K562 (cell line): ENCODE data around the gene IPCEF1. TPM values are rescaled to one million over a fixed set of nuclear protein-coding genes. Genes with fewer than 3 reads are reported as not detected.
A peak's percentile ranks its signal among the peaks of the same experiment; 100 is the strongest.

Experiments used
- ATAC-seq: fragments of 200-7000 bp; cut with Tn5 transposase; 3 replicates; pipeline ENCODE4 v1.9.1; 2020; ENCODE audit warnings: moderate library complexity
- BruUV-seq: library from RNA; stranded (reverse); fragments of 400-500 nt; replicated peaks from 2 replicates; lab custom pipeline; 2021; lab: Mats Ljungman, UMichigan
- CTCF ChIA-PET: fragments of 300-600 bp; formaldehyde crosslinking; extraction: SDS; loops from one replicate; lab custom pipeline; 2021; ENCODE audit warnings: low intra/inter-chr PET ratio; lab: Yijun Ruan, JAX
- POLR2A ChIA-PET: fragments of 300-600, 350-650 bp; sonication (Branson Sonifier 250); formaldehyde crosslinking; extraction: SDS; loops from one replicate; lab custom pipeline; 2021; ENCODE audit warnings: antibody characterized with exemption, inconsistent platforms; lab: Yijun Ruan, JAX
- DNase-seq, 4 experiments: peaks; one replicate each; pipeline versions ENCODE4 v3.0.0 to v3.0.0-alpha.2; 2011 to 2018; ENCODE audit warnings: low spot score in 3 of 4, mixed read lengths in 3 of 4; ENCODE audit errors: extremely low read depth in 1 of 4
- FAIRE-seq: peaks from 2 replicates; lab custom pipeline; 2011; peaks lifted over from hg19 to GRCh38; lab: Jason Lieb, UNC
- H2AFZ ChIP-seq: 2 replicates; pipeline ENCODE4 v1.6.0; 2011; ENCODE audit warnings: low read depth, low read length, control low read depth, inconsistent platforms
- H3K27ac ChIP-seq: fragments of 200-600 bp; 3 replicates; pipeline ENCODE4 v1.8.0; 2011; ENCODE audit warnings: low read depth, mild to moderate bottlenecking, control low read depth, inconsistent platforms, low read length, moderate library complexity, mixed read lengths; ENCODE audit errors: extremely low read depth
- H3K27me3 ChIP-seq, 2 experiments: fragments of 300-600 bp in 1 of 2; 2 replicates in 1 of 2; 3 replicates in 1 of 2; pipeline versions ENCODE4 v1.6.0 to v1.8.0; 2011; ENCODE audit warnings: inconsistent platforms in 2 of 2, low read length in 2 of 2, mild to moderate bottlenecking in 1 of 2, mixed read lengths in 1 of 2, moderate library complexity in 1 of 2; ENCODE audit not compliant: control insufficient read depth in 2 of 2, insufficient read depth in 2 of 2
- H3K36me3 ChIP-seq: fragments of 300-600 bp; 3 replicates; pipeline ENCODE4 v1.8.0; 2011; ENCODE audit warnings: mild to moderate bottlenecking, low read length, inconsistent platforms; ENCODE audit not compliant: control insufficient read depth, insufficient read depth
- H3K4me1 ChIP-seq, 2 experiments: fragments of 200-600 bp in 1 of 2; replicated peaks in 1 of 2; 2 replicates in 1 of 2; 3 replicates in 1 of 2; pipeline versions ENCODE4 v1.5.1 to v1.8.0; 2011; ENCODE audit warnings: inconsistent platforms in 2 of 2, low read length in 2 of 2, mild to moderate bottlenecking in 1 of 2, mixed read lengths in 1 of 2, moderate library complexity in 1 of 2; ENCODE audit not compliant: control insufficient read depth in 2 of 2, insufficient read depth in 2 of 2
- H3K4me2 ChIP-seq: 2 replicates; pipeline ENCODE4 v1.6.1; 2011; ENCODE audit warnings: low read length, control low read depth, inconsistent platforms, mixed read lengths; ENCODE audit not compliant: insufficient read depth
- H3K4me3 ChIP-seq: fragments of 200-600 bp; sonication (generic), shearing (Covaris generic); 2 replicates; pipeline ENCODE4 v1.5.1; 2016; ENCODE audit warnings: control low read depth, inconsistent platforms
- H3K79me2 ChIP-seq: fragments of 200-600 bp; 3 replicates; pipeline ENCODE4 v1.8.0; 2011; ENCODE audit warnings: low read length, inconsistent platforms; ENCODE audit not compliant: control insufficient read depth, insufficient read depth
- H3K9ac ChIP-seq, 2 experiments: 2 replicates each; pipeline versions ENCODE4 v1.6.0 to v1.6.1; 2011; ENCODE audit warnings: low read depth in 2 of 2, low read length in 2 of 2, control low read depth in 1 of 2, inconsistent platforms in 1 of 2, mild to moderate bottlenecking in 1 of 2, mixed read lengths in 1 of 2; ENCODE audit not compliant: insufficient read depth in 1 of 2
- H3K9me1 ChIP-seq: one replicate; pipeline ENCODE4 v1.6.0; 2011; ENCODE audit warnings: inconsistent platforms, mild to moderate bottlenecking, low read length, moderate library complexity; ENCODE audit not compliant: control insufficient read depth, insufficient read depth
- H3K9me3 ChIP-seq: replicated peaks from 2 replicates; pipeline ENCODE4 v1.5.1; 2011; ENCODE audit warnings: low read depth, low read length, inconsistent platforms; ENCODE audit not compliant: control insufficient read depth, insufficient read depth
- H4K20me1 ChIP-seq: replicated peaks from 2 replicates; pipeline ENCODE4 v1.6.1; 2011; ENCODE audit warnings: low read length, inconsistent platforms, mixed read lengths; ENCODE audit not compliant: control insufficient read depth, insufficient read depth
- ATF1 ChIP-seq, 2 experiments: fragments of 450-650 bp in 1 of 2; IDR thresholded peaks; 2 replicates each; pipeline ENCODE4 v1.6.1; 2016; ENCODE audit warnings: missing compliant biosample characterization in 1 of 2, missing genetic modification characterization in 1 of 2
- ATF4 ChIP-seq: fragments of 450-650 bp; formaldehyde crosslinking; IDR thresholded peaks from 2 replicates; pipeline ENCODE4 v1.4.0; 2022; ENCODE audit warnings: mild to moderate bottlenecking, moderate library complexity
- EP400 ChIP-seq: fragments of 450-650 bp; IDR thresholded peaks from 2 replicates; pipeline ENCODE4 v1.6.1; 2017; ENCODE audit warnings: antibody characterized with exemption, mild to moderate bottlenecking, moderate library complexity
- ETS2 ChIP-seq: IDR thresholded peaks from 2 replicates; pipeline ENCODE4 v1.6.1; 2016; ENCODE audit warnings: borderline replicate concordance, missing genetic modification characterization, mild to moderate bottlenecking, moderate library complexity, missing compliant biosample characterization; ENCODE audit not compliant: poor library complexity, severe bottlenecking
- HMGN3 ChIP-seq: IDR thresholded peaks from 2 replicates; pipeline ENCODE4 v1.6.1; 2011; ENCODE audit warnings: borderline replicate concordance, low read depth, mild to moderate bottlenecking, mixed read lengths, low read length; ENCODE audit not compliant: insufficient read length; ENCODE audit errors: extremely low read depth
- LARP7 ChIP-seq: fragments of 450-650 bp; IDR thresholded peaks from 2 replicates; pipeline ENCODE4 v1.6.1; 2016
- MAFF ChIP-seq: IDR thresholded peaks from 2 replicates; pipeline ENCODE4 v1.6.1; 2012; ENCODE audit warnings: low read length, improper control_type of control experiment
- SAP30 ChIP-seq: fragments of 200-600 bp; sonication (generic); IDR thresholded peaks from 2 replicates; pipeline ENCODE4 v1.6.1; 2012; ENCODE audit warnings: borderline replicate concordance, low read depth, mild to moderate bottlenecking, moderate library complexity, low read length, control low read depth, inconsistent platforms; ENCODE audit not compliant: insufficient read depth, poor library complexity, severe bottlenecking
- TCF7L2 ChIP-seq: fragments of 150-350 bp; IDR thresholded peaks from 2 replicates; pipeline ENCODE4 v1.6.1; 2016; ENCODE audit warnings: low read depth, mild to moderate bottlenecking, low read length, moderate library complexity
- THAP7 ChIP-seq: fragments of 250-450 bp; sonication (Bioruptor Pico); IDR thresholded peaks from 2 replicates; pipeline ENCODE4 v1.5.0; 2021
- VEZF1 ChIP-seq: fragments of 200-800 bp; sonication (Bioruptor generic); IDR thresholded peaks from 2 replicates; pipeline ENCODE4 v1.6.1; 2017; ENCODE audit warnings: missing genetic modification characterization, missing compliant biosample characterization
- ZBTB26 ChIP-seq: fragments of 450-650 bp; formaldehyde crosslinking; IDR thresholded peaks from 2 replicates; pipeline ENCODE4 v1.4.0; 2022; ENCODE audit warnings: missing genetic modification characterization
- ZNF121 ChIP-seq: sonication (generic); formaldehyde crosslinking; conservative IDR thresholded peaks from 2 replicates; pipeline ENCODE4 v1.8.0; 2022; ENCODE audit warnings: missing genetic modification reagents
- ZNF146 ChIP-seq: IDR thresholded peaks from one replicate; pipeline ENCODE4 v1.6.1; 2018; ENCODE audit warnings: missing compliant biosample characterization; ENCODE audit not compliant: unreplicated experiment
- ZNF23 ChIP-seq: fragments of 250-450 bp; sonication (Bioruptor Pico); IDR thresholded peaks from 2 replicates; pipeline ENCODE4 v1.4.0; 2020; ENCODE audit warnings: mild to moderate bottlenecking
- ZNF282 ChIP-seq: sonication (generic); formaldehyde crosslinking; IDR thresholded peaks from 2 replicates; pipeline ENCODE4 v1.8.1; 2023; ENCODE audit warnings: missing genetic modification reagents
- whole genome bisulfite sequencing: fragments of 100-300 bp; shearing (Covaris generic); methylation state at CpG from one replicate; pipeline ENCODE4 v1.1.6; 2016; ENCODE audit warnings: low coverage, mixed read lengths; ENCODE audit not compliant: insufficient coverage; ENCODE audit errors: missing lambda C conversion rate; 5-methylcytosine and 5-hydroxymethylcytosine counted together
- in situ Hi-C: fragments of 300-500 bp; cut with MboI; formaldehyde crosslinking; loops from 4 replicates; pipeline ENCODE4 v1.15.0; 2018; ENCODE audit warnings: inconsistent platforms, mixed read lengths
- intact Hi-C: fragments of 100-400 bp; cut with micrococcal nuclease; formaldehyde crosslinking; loops from 2 replicates; pipeline ENCODE4 v1.14.2; 2022
- polyA plus RNA-seq, 8 experiments: library from polyadenylated mRNA; depleted of rRNA in 4 of 8; stranded (reverse) in 5 of 8; unstranded in 3 of 8; fragments of >200 nt; fragmentation: Nextera tagmentation in 2 of 8; fragmentation: Illumina TruSeq in 1 of 8; extraction: Ambion mirVana in 2 of 8; extraction: Trizol in 1 of 8; gene quantifications; 2 replicates each; pipeline versions ENCODE4 v1.2.1 to v1.2.3, GENCODE V29; 2011 to 2014; ENCODE audit warnings: inconsistent platforms in 1 of 8, missing spikeins in 1 of 8
- total RNA-seq, 7 experiments: library from RNA; depleted of rRNA in 6 of 7; stranded (reverse); fragments of >200 nt in 6 of 7; fragmentation: Illumina TruSeq in 2 of 7; extraction: Trizol in 2 of 7; gene quantifications; 2 replicates each; pipeline versions ENCODE4 v1.2.1 to v1.2.3, GENCODE V29; 2011 to 2021; ENCODE audit warnings: low replicate concordance in 1 of 7

The IPCEF1 gene
- total and polyA plus RNA-seq, 9 of the 15 experiments (the other 6 are each of a cell fraction or from before 2014, with no cell fraction given), result 0.14 to 0.18 TPM; not detected in 7

GRCh38 chr6:154301839-154302752 lies 54.5 kb downstream of the IPCEF1 start:
- no peak overlapping the region for H2AFZ ChIP-seq
- H3K36me3 ChIP-seq, result no peaks in the 10 kb centered on the region
- H3K9ac ChIP-seq, result no peak overlapping the region
- H3K4me2 ChIP-seq, result no peak overlapping the region
- under 1% methylated on average over 10 of the region's 10 CpGs for WGBS
- no peaks in the 10 kb centered on the region; a peak in 1 of 5 replicates for H3K4me1 ChIP-seq
- H4K20me1 ChIP-seq, result no peaks in the 10 kb centered on the region
- H3K27me3 ChIP-seq, result peaks cover 0 to 2% of the 10 kb centered on the region in 2 experiments; a peak in 2 of 5 replicates
- no TSS peak for BruUV-seq
- H3K9me3 ChIP-seq, result no peaks in the 10 kb centered on the region
- ChIA-PET CTCF (no interaction called here), POLR2A (interaction anchor here (0.6 to 0.9 kb wide), 3 partner anchors 10 to 43 kb away, joined by 3 read pairs; no protein-coding TSS in a partner anchor)
- H3K79me2 ChIP-seq, result no peaks in the 10 kb centered on the region
- peak in 2 of 4 experiments; percentile 14 to 40 for DNase-seq
- no peaks in the 10 kb centered on the region for H3K9me1 ChIP-seq
- intact Hi-C loops (no loop called here), in situ Hi-C loops (no loop called here)
- H3K27ac ChIP-seq, result no peak overlapping the region
- H3K4me3 ChIP-seq, result no peak overlapping the region
- FAIRE-seq, result no peak
- peak; percentile 84 for ATAC-seq
- TF ChIP-seq ZNF282 (CRISPR knock-in tag) (no peak), TCF7L2 (no peak), ZNF121 (no peak), ZBTB26 (CRISPR knock-in tag) (no peak), LARP7 (no peak), MAFF (peak; percentile 47; the same call in 1 of the 2 replicates), SAP30 (no peak), THAP7 (no peak), ZNF23 (no peak), EP400 (no peak), ATF1 (CRISPR knock-in tag; IDR thresholded peaks at IDR 0.05) (no peak), ATF1 (tag; IDR thresholded peaks at IDR 0.05) (no peak), HMGN3 (no peak), ZNF146 (CRISPR knock-in tag) (no peak), ATF4 (CRISPR knock-in tag) (no peak), ETS2 (tag) (no peak), VEZF1 (CRISPR knock-in tag) (peak; percentile 55; the same call in 1 of the 2 replicates)
